ENCODE results near the gene TTLL13.
"Not testable (repeated sequence)": the region's sequence is repeated elsewhere in the genome, so short reads cannot be mapped to it uniquely, and the experiment has no call there.

The TTLL13 gene

DNA sequence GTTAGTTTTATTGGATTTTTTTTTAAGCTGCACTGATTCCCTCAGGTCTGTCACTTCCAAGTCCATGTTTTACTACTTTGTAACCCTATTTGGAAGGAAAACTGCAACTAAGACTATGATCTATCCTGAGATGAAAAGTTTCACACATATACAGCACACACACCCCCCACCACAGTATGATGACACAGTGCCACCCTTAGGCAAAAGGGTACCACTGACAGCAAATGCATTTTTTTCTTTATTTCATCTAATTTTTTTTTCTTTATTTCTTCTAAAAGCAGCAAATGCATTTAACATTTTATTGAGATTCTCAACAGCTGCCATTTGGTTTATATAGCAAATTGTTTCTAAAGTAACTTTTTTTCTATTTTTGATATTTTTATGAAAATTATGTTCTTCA lies 37.3 kb downstream of the TTLL13 start:
- DNase-seq, result peak; percentile 25 to 39

DNA sequence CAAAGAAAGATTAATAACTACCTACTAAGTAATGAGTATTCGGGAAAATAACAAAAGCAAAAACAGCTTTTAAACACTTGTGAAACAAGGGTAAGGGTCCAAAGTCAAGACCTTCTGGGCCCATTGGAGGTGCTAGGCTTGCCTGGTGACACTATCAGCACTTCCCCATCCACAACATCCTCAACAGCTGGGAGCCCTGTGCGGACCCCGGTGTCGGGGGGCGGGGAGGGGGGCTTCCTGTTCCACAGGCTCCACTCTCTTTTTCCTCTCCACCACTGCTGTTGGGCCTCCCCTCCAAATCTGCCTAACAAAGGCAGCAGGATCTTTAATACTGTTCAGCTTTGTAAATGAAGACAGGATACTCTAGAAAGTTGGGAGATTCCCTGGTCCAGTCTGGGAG lies 37.7 kb downstream of the TTLL13 start:
- DNase-seq, result no peak

DNA sequence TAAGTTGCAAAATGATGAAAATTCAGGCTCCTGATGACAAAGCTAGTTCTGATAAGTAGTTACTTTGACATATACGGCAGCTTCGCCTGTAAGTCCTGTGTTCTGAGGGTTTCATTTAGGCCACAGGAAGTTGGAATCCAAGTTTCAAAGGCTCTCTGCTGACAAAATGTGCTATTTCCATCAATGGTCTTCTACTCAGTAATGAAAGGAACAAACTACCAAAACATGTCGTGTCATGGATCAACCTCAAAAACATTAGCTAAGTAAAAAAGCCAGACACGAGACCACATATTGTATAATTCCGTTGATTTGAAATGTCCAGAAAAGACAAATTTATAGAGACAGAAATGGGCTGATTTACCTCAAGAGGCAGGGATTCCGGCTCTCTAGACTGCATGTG lies 38.6 kb downstream of the TTLL13 start:
- DNase-seq, result no peak

- peak; percentile 23 to 61 for DNase-seq
These were observed 42.5 kb downstream of the TTLL13 start for GRCh38 chr15:90291679-90292356.

- peak; percentile 63 to 74 for DNase-seq
These were observed 43.9 kb downstream of the TTLL13 start for GRCh38 chr15:90293040-90293810.

GRCh38 chr15:90294159-90294558 lies 44.8 kb downstream of the TTLL13 start:
- no peak for DNase-seq

- peak; percentile 51 to 58 for DNase-seq
These were observed 45.4 kb downstream of the TTLL13 start for GRCh38 chr15:90294601-90295269.

DNA sequence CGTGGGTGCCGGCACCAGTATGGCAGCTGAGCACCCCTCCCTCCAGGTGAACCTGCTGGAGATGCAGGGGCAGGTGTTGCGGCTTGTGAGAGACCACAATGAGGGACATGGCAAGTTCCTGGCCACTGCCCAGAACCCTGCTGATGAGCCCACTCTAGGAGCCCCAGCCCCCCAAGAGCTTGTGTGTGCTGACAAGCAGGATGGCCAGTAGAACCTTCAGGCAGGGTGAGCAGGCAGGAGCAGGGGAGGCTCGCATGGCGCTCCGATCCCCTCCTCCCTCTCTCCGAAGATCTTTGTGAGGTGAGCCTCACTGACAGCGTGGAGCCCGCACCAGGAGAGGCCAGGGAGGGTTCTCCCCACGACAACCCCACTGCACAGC lies 45.9 kb downstream of the TTLL13 start:
- DNase-seq, result no peak

GRCh38 chr15:90296316-90296884 lies 47.0 kb downstream of the TTLL13 start:
- not testable (repeated sequence) for DNase-seq

DNA sequence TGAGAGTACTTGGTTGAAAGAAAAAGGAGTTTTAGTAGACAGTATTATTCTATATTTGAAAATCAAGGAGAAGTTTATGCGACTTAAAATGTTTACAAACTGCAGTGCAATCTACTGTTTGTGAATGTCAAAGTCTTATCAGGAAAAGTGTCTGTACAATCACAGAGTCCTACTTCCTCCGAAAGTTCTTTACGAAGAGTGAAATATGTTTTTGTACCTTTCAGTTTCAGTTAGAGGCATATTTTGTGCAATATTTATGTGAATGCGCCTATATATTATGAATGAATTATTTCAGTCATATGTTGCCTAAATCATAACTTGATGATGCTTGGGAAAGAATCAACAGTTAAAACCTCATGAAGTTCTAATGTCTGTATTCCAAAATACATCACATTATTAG lies 47.7 kb downstream of the TTLL13 start:
- DNase-seq, result no peak

DNA sequence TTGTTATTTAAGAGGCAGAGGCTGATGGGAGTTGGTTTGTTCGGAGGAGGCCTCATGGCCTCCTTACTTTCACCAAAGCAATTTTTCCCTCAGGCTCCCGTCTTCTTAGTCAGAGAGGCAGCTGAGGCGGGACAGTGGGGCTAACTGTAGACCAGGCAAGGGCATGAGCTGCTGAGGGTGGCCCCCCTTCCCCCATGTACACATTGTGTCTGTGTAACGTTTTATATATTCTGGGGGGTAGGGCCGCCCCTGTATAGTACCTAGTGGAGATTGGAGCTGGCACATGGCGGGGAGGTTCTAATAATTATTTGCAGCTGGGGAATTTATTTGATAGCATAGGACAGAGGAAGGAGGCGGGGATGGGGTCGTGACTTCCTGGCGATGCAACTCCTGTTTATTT lies 51.2 kb downstream of the TTLL13 start:
- DNase-seq, result no peak

- DNase-seq, result peak; percentile 23 to 70
These were observed 51.8 kb downstream of the TTLL13 start for GRCh38 chr15:90300988-90301706.

- DNase-seq, result no peak
These were observed 52.4 kb downstream of the TTLL13 start for GRCh38 chr15:90301707-90302300.

- DNase-seq, result not testable (repeated sequence)
These were observed 56.0 kb downstream of the TTLL13 start for GRCh38 chr15:90305355-90305754.

DNA sequence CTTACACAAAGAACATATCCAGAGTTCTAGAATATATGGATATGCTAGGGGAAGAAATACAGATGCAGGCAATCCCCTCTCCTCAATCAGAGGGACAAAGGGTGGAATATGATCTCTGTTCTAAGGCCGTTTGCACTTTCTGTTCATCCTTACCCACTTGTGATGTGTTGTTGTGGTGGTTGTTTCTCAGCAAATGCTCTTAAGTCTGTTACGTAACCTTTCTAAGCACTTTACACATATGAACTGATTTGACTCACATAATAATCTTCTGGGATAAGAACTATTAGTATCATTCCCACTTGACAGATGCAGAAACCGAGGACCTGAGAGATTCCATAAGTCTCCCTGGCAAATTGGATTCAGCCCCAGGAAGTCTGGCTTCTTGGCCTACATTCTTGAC lies 56.6 kb downstream of the TTLL13 start:
- no peak for DNase-seq

DNA sequence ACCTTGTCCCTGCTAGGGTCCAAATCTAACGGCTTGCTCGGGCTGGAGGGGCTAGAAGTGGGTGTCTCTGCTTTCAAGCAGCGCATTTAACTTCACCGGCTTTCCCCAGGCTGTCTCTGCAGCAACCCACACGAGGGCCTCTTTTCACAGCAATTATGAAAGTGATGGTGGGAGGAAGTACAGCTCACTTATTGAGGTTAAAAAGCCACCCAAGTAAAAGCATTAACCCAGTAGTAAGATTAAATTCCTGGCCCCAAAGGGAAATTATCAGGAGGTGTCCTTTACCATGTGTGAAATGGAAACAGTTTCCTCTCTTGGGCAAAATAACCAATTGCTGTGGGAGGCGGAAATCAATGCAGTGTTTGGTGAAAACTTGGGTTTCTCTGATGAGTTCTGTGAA lies 57.2 kb downstream of the TTLL13 start:
- no peak for DNase-seq

GRCh38 chr15:90307661-90308060 lies 58.3 kb downstream of the TTLL13 start:
- DNase-seq, result no peak

GRCh38 chr15:90309020-90309419 lies 59.7 kb downstream of the TTLL13 start:
- no peak for DNase-seq

Data from NCI-H524 (cell line).